ENCODE data around the gene LAG3. TPM values are rescaled to one million over a fixed set of nuclear protein-coding genes. Genes with fewer than 3 reads are reported as not detected.
A peak's percentile ranks its signal among the peaks of the same experiment; 100 is the strongest.

The LAG3 gene
- 1.7 and 2.2 TPM in 2 replicates for total RNA-seq (2021)
- long read RNA-seq, partial matches to known transcripts: 2 of 3 reads
- long read RNA-seq, other reads (novel, unspliced or antisense): 1 of 3 reads

DNA sequence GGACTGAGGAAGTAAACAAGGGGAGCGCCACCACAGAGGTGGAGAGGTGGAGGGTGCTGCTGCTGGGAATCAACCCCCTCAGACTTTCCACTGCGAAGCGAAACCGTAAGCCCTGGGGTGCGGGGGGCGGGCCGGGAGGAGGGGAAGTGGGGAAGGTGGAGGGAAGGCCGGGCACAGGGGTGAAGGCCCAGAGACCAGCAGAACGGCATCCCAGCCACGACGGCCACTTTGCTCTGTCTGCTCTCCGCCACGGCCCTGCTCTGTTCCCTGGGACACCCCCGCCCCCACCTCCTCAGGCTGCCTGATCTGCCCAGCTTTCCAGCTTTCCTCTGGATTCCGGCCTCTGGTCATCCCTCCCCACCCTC is at the start of gene LAG3:
Gene LAG3 (plus strand): TSS at position 190 of the 365 bp plus-strand sequence. CDS start 333 bp downstream, outside the sequence.
- Histone ChIP-seq H3K14ac (ENCODE audit: insufficient read depth, low read length) (no peak within 1 kb of the TSS; the same call in 1 of the 2 replicates), H2AK5ac (ENCODE audit: insufficient read length, low read length) (no peak within 1 kb of the TSS), H2BK20ac (ENCODE audit: low read depth, low read length, poor library complexity, severe bottlenecking) (no peak within 1 kb of the TSS), H4K8ac (replicated peaks; ENCODE audit: insufficient read length, low read depth, low read length) (no peak within 1 kb of the TSS), H2BK15ac (ENCODE audit: low read depth, low read length) (no peak within 1 kb of the TSS), H4K91ac (ENCODE audit: insufficient read length, low read depth, low read length) (no peak within 1 kb of the TSS), H3K18ac (ENCODE audit: insufficient read length, low read depth, low read length) (no peak within 1 kb of the TSS), H3K79me1 (ENCODE audit: insufficient read depth, low read depth, low read length, poor library complexity, severe bottlenecking) (no peaks in the 10 kb centered on the region), H2AFZ (ENCODE audit: low read length) (no peak within 1 kb of the TSS), H3K23ac (ENCODE audit: insufficient read length, low read depth, low read length) (no peak within 1 kb of the TSS), H3K27ac (ENCODE audit: insufficient read length, low read depth, low read length) (no peak within 1 kb of the TSS), H3K23me2 (ENCODE audit: insufficient read length, low read depth, low read length, poor library complexity, severe bottlenecking) (peaks cover 23% of the 10 kb centered on the region), H3T11ph (ENCODE audit: low read length) (no peak within 1 kb of the TSS), H3K27me3 (ENCODE audit: insufficient read depth, low read length) (peaks cover 5% of the 10 kb centered on the region; the same call in 1 of the 2 replicates), H3K79me2 (ENCODE audit: insufficient read depth, low read length) (peaks cover 9% of the 10 kb centered on the region; the same call in 1 of the 2 replicates), H2BK5ac (ENCODE audit: insufficient read length, low read length) (no peak within 1 kb of the TSS), H3K4ac (ENCODE audit: low read depth, low read length) (no peak within 1 kb of the TSS), H4K20me1 (ENCODE audit: control insufficient read depth, insufficient read depth, insufficient read length) (no peaks in the 10 kb centered on the region), H2BK120ac (ENCODE audit: low read depth, low read length, poor library complexity, severe bottlenecking) (no peak within 1 kb of the TSS), H3K4me1 (ENCODE audit: insufficient read depth, low read length) (peaks cover 7% of the 10 kb centered on the region; the same call in 1 of the 2 replicates), H4K5ac (ENCODE audit: insufficient read length, low read depth, low read length) (no peak within 1 kb of the TSS), H3K9me3 (ENCODE audit: control insufficient read depth, low read depth, low read length) (no peaks in the 10 kb centered on the region), H3K56ac (ENCODE audit: insufficient read length, low read depth, low read length) (no peak within 1 kb of the TSS), H2BK12ac (ENCODE audit: insufficient read length, low read depth, low read length) (no peak within 1 kb of the TSS), H3K9ac (ENCODE audit: extremely low read depth, insufficient read length, low read length) (no peak within 1 kb of the TSS), H3K4me2 (ENCODE audit: insufficient read depth, insufficient read length, low read length) (peak within 1 kb of the TSS; percentile 13)
- peak within 1 kb of the TSS; percentile 21 to 65 (median 53); a peak in 3 of 7 replicates for H3K27ac Mint-ChIP-seq
- peaks cover 27 to 53% (median 48%) of the 10 kb centered on the region in 3 experiments for H3K36me3 Mint-ChIP-seq (ENCODE audit: insufficient read depth in 1 of 3, low read depth in 3 of 3)
- peak within 1 kb of the TSS; percentile 34 to 74 for H3K4me3 Mint-ChIP-seq
- no peak for TF ChIP-seq CTCF (conservative IDR thresholded peaks at IDR 0.05)
- no peak for DNase-seq
- H3K4me1 Mint-ChIP-seq: peaks cover 45 to 72% of the 10 kb centered on the region in 2 experiments
- no CpG with 5 or more reads among the region's 15 CpGs for WGBS (ENCODE audit: extremely low coverage, insufficient read length, low lambda C conversion rate)
- peaks cover 33% of the 10 kb centered on the region for H3K27me3 Mint-ChIP-seq (ENCODE audit: low read depth)
- peaks cover 0 to 3% of the 10 kb centered on the region in 2 experiments; a peak in 2 of 5 replicates for H3K9me3 Mint-ChIP-seq
